PFSK-1 (cell line): ENCODE measurements around the gene MSI2.

ENCODE experiments used
- POLR2AphosphoS5 ChIP-seq: IDR thresholded peaks from 2 replicates; pipeline ENCODE4 v1.6.1; 2012; ENCODE audit warnings: low read depth, mild to moderate bottlenecking, control low read depth, low read length, moderate library complexity
- SIN3A ChIP-seq: IDR thresholded peaks from 2 replicates; pipeline ENCODE4 v1.6.1; 2012; ENCODE audit warnings: mild to moderate bottlenecking, low read length, moderate library complexity, borderline replicate concordance; ENCODE audit not compliant: insufficient read depth
- TAF1 ChIP-seq: IDR thresholded peaks from 2 replicates; pipeline ENCODE4 v1.6.1; 2012; ENCODE audit warnings: low read length, control low read depth, borderline replicate concordance; ENCODE audit not compliant: insufficient read depth

- TF ChIP-seq SIN3A (no peak), TAF1 (no peak), POLR2AphosphoS5 (no peak)
Observed at GRCh38 chr17:57342963-57343589, 86.8 kb downstream of the MSI2 start.
